GM15510 (cell line): ENCODE results near the gene NRTN.

Experiments used
- POLR2A ChIP-seq: IDR thresholded peaks from 3 replicates; pipeline ENCODE4 v1.6.1; 2011; ENCODE audit warnings: borderline replicate concordance; ENCODE audit not compliant: insufficient read length; ENCODE audit errors: extremely low read depth

Gene NRTN

GRCh38 chr19:5822181-5822844 is 17.4 kb downstream of the NRTN start:
- TF ChIP-seq POLR2A = no peak

- TF ChIP-seq POLR2A = no peak
Observed at GRCh38 chr19:5823579-5824281, 18.9 kb downstream of the NRTN start.

GRCh38 chr19:5824751-5825150 is 19.9 kb downstream of the NRTN start:
- TF ChIP-seq POLR2A = no peak

- no peak for TF ChIP-seq POLR2A
Observed at GRCh38 chr19:5825178-5825577, 20.3 kb downstream of the NRTN start.

- no peak for TF ChIP-seq POLR2A
Observed at GRCh38 chr19:5826531-5827341, 21.9 kb downstream of the NRTN start.

- TF ChIP-seq POLR2A = no peak
Observed at GRCh38 chr19:5827342-5827890, 22.5 kb downstream of the NRTN start.

- TF ChIP-seq POLR2A = peak; percentile 98
Observed at GRCh38 chr19:5827891-5828660, 23.2 kb downstream of the NRTN start.

GRCh38 chr19:5828661-5829566 is 24.0 kb downstream of the NRTN start:
- peak; percentile 11 for TF ChIP-seq POLR2A

GRCh38 chr19:5829567-5830310 is 24.9 kb downstream of the NRTN start:
- peak; percentile 1 for TF ChIP-seq POLR2A

- no peak for TF ChIP-seq POLR2A
Observed at GRCh38 chr19:5831159-5831558, 26.3 kb downstream of the NRTN start.

GRCh38 chr19:5832061-5832460 is 27.2 kb downstream of the NRTN start:
- no peak for TF ChIP-seq POLR2A

GRCh38 chr19:5832527-5833216 is 27.8 kb downstream of the NRTN start:
- TF ChIP-seq POLR2A = no peak
